IPS DF 6.9 (cell line): ENCODE measurements around the gene CSNK1G3.
A peak's percentile ranks its signal among the peaks of the same experiment; 100 is the strongest.
"Not testable (repeated sequence)": the region's sequence is repeated elsewhere in the genome, so short reads cannot be mapped to it uniquely, and the experiment has no call there.

Experiments
- DNase-seq: peaks from one replicate; pipeline ENCODE4 v3.0.0-alpha.2; 2013; ENCODE audit warnings: low read depth, low spot score
- H3K27ac ChIP-seq: one replicate; pipeline ENCODE4 v1.5.1; 2013; ENCODE audit warnings: low read length, control low read depth
- H3K27me3 ChIP-seq: 2 replicates; pipeline ENCODE4 v1.6.1; 2013; ENCODE audit warnings: mild to moderate bottlenecking, low read length; ENCODE audit not compliant: control insufficient read depth, insufficient read depth
- H3K36me3 ChIP-seq: 2 replicates; pipeline ENCODE4 v1.6.1; 2013; ENCODE audit warnings: low read length; ENCODE audit not compliant: control insufficient read depth, insufficient read depth
- H3K4me1 ChIP-seq: 2 replicates; pipeline ENCODE4 v1.6.1; 2013; ENCODE audit warnings: low read length; ENCODE audit not compliant: control insufficient read depth, insufficient read depth
- H3K4me3 ChIP-seq: 2 replicates; pipeline ENCODE4 v1.5.1; 2013; ENCODE audit warnings: mild to moderate bottlenecking, low read length
- H3K9me3 ChIP-seq: 2 replicates; pipeline ENCODE4 v1.6.1; 2013; ENCODE audit warnings: low read length, inconsistent platforms; ENCODE audit not compliant: control insufficient read depth, insufficient read depth
- WGBS: extraction: QIAGEN DNeasy Blood & Tissue Kit; methylation state at CpG from one replicate; pipeline ENCODE4 v1.1.7; 2013; ENCODE audit warnings: mixed read lengths, missing lambda C conversion rate; ENCODE audit not compliant: insufficient read length, insufficient coverage; 5-methylcytosine and 5-hydroxymethylcytosine counted together

The CSNK1G3 gene

GRCh38 chr5:123511648-123512605 lies at the start of gene CSNK1G3:
TSS of gene CSNK1G3 (plus strand) at chr5:123512177. CDS start at chr5:123545664, 33,487 bp downstream.
- H3K36me3 ChIP-seq: no peaks in the 10 kb centered on the region
- WGBS: no CpG with 5 or more reads among the region's 82 CpGs
- H3K4me3 ChIP-seq: peak within 1 kb of the TSS; percentile 87
- no peak within 1 kb of the TSS for H3K27ac ChIP-seq
- H3K9me3 ChIP-seq: no peaks in the 10 kb centered on the region
- no peaks in the 10 kb centered on the region; the same call in 1 of the 2 replicates for H3K4me1 ChIP-seq
- H3K27me3 ChIP-seq: no peaks in the 10 kb centered on the region
- DNase-seq: peak; percentile 84

- not testable (repeated sequence) for H3K36me3 ChIP-seq, H3K27ac ChIP-seq, H3K9me3 ChIP-seq, H3K27me3 ChIP-seq, H3K4me1 ChIP-seq, DNase-seq, H3K4me3 ChIP-seq
- WGBS: no CpG with 5 or more reads among the region's 1 CpG
Observed at GRCh38 chr5:123466839-123467238, 45.1 kb upstream of the CSNK1G3 start.

- WGBS: no CpG with 5 or more reads among the region's 3 CpGs
- H3K4me1 ChIP-seq: no peaks in the 10 kb centered on the region
Observed at GRCh38 chr5:123471385-123471784, 40.6 kb upstream of the CSNK1G3 start.

GRCh38 chr5:123472150-123472924 lies 39.6 kb upstream of the CSNK1G3 start:
- H3K4me1 ChIP-seq: no peaks in the 10 kb centered on the region
- no CpG with 5 or more reads among the region's 8 CpGs for WGBS

More at GRCh38 chr5:123471385-123471784, 40.6 kb upstream of the CSNK1G3 start:
- Histone ChIP-seq H3K36me3 (no peaks in the 10 kb centered on the region), H3K27me3 (no peaks in the 10 kb centered on the region), H3K9me3 (no peaks in the 10 kb centered on the region), H3K27ac (no peak overlapping the region), H3K4me3 (no peak overlapping the region)
- no peak for DNase-seq

GRCh38 chr5:123474228-123474627 lies 37.7 kb upstream of the CSNK1G3 start:
- no peak for DNase-seq
- no peaks in the 10 kb centered on the region for H3K36me3 ChIP-seq
- H3K4me3 ChIP-seq: no peak overlapping the region
- no peaks in the 10 kb centered on the region for H3K9me3 ChIP-seq
- no peaks in the 10 kb centered on the region for H3K4me1 ChIP-seq
- no peak overlapping the region for H3K27ac ChIP-seq
- H3K27me3 ChIP-seq: no peaks in the 10 kb centered on the region

More at GRCh38 chr5:123472150-123472924, 39.6 kb upstream of the CSNK1G3 start:
- no peaks in the 10 kb centered on the region for H3K9me3 ChIP-seq
- H3K4me3 ChIP-seq: no peak overlapping the region
- H3K36me3 ChIP-seq: no peaks in the 10 kb centered on the region
- DNase-seq: no peak
- H3K27me3 ChIP-seq: no peaks in the 10 kb centered on the region
- H3K27ac ChIP-seq: no peak overlapping the region

GRCh38 chr5:123476731-123477130 lies 35.2 kb upstream of the CSNK1G3 start:
- Histone ChIP-seq H3K27me3 (no peaks in the 10 kb centered on the region), H3K36me3 (no peaks in the 10 kb centered on the region), H3K27ac (no peak overlapping the region), H3K4me1 (no peaks in the 10 kb centered on the region), H3K9me3 (no peaks in the 10 kb centered on the region), H3K4me3 (no peak overlapping the region)
- WGBS: no CpG with 5 or more reads among the region's 1 CpG
- no peak for DNase-seq

- no CpG with 5 or more reads among the region's 1 CpG for WGBS
- H3K9me3 ChIP-seq: no peaks in the 10 kb centered on the region
- no peaks in the 10 kb centered on the region for H3K36me3 ChIP-seq
- no peak overlapping the region for H3K27ac ChIP-seq
- no peak overlapping the region for H3K4me3 ChIP-seq
- no peaks in the 10 kb centered on the region for H3K4me1 ChIP-seq
- H3K27me3 ChIP-seq: no peaks in the 10 kb centered on the region
- DNase-seq: no peak
Observed at GRCh38 chr5:123478546-123478945, 33.4 kb upstream of the CSNK1G3 start.

- Histone ChIP-seq H3K4me1 (no peaks in the 10 kb centered on the region), H3K9me3 (no peaks in the 10 kb centered on the region), H3K27me3 (no peaks in the 10 kb centered on the region), H3K27ac (no peak overlapping the region), H3K4me3 (no peak overlapping the region), H3K36me3 (no peaks in the 10 kb centered on the region)
- DNase-seq: no peak
- WGBS: no CpG with 5 or more reads among the region's 4 CpGs
Observed at GRCh38 chr5:123482258-123482657, 29.7 kb upstream of the CSNK1G3 start.

GRCh38 chr5:123483446-123484077 lies 28.4 kb upstream of the CSNK1G3 start:
- no peaks in the 10 kb centered on the region for H3K9me3 ChIP-seq
- H3K27me3 ChIP-seq: no peaks in the 10 kb centered on the region

GRCh38 chr5:123485275-123485674 lies 26.7 kb upstream of the CSNK1G3 start:
- no peak for DNase-seq
- Histone ChIP-seq H3K27ac (no peak overlapping the region), H3K9me3 (no peaks in the 10 kb centered on the region), H3K27me3 (no peaks in the 10 kb centered on the region), H3K4me1 (no peaks in the 10 kb centered on the region), H3K4me3 (no peak overlapping the region), H3K36me3 (no peaks in the 10 kb centered on the region)
- 100% methylated on average over 2 of the region's 2 CpGs for WGBS

More at GRCh38 chr5:123483446-123484077, 28.4 kb upstream of the CSNK1G3 start:
- Histone ChIP-seq H3K4me3 (no peak overlapping the region), H3K27ac (no peak overlapping the region), H3K36me3 (no peaks in the 10 kb centered on the region), H3K4me1 (no peaks in the 10 kb centered on the region)
- DNase-seq: no peak
